Kidney epithelial cell (primary cell): ENCODE measurements around the gene KRTAP5-7. TPM values are rescaled to one million over a fixed set of nuclear protein-coding genes. Genes with fewer than 3 reads are reported as not detected.

Experiments used
- DNase-seq: peaks from one replicate; pipeline ENCODE4 v3.0.0-alpha.2; 2010; ENCODE audit warnings: low read depth
- H3K27me3 ChIP-seq: 2 replicates; pipeline ENCODE4 v1.6.0; 2011; ENCODE audit warnings: low read length; ENCODE audit not compliant: control insufficient read depth, insufficient read depth
- H3K36me3 ChIP-seq: 2 replicates; pipeline ENCODE4 v1.5.1; 2011; ENCODE audit warnings: low read length; ENCODE audit not compliant: control insufficient read depth, insufficient read depth
- H3K4me3 ChIP-seq: 2 replicates; pipeline ENCODE4 v1.5.1; 2011; ENCODE audit warnings: low read depth, mild to moderate bottlenecking, control low read depth, low read length
- total RNA-seq: library from RNA; depleted of rRNA; stranded (reverse); fragments of >200 nt; gene quantifications from 2 replicates; pipeline ENCODE4 v1.2.3, GENCODE V29; 2015
- TF ChIP-seq, protein P1 (sequence below): IDR thresholded peaks from 2 replicates; pipeline ENCODE4 v1.5.1; 2011; ENCODE audit warnings: mild to moderate bottlenecking, moderate library complexity, low read length, control low read depth, inconsistent platforms; ENCODE audit not compliant: insufficient read depth, poor library complexity, severe bottlenecking

Gene KRTAP5-7
- total RNA-seq, 1 donor from 2014 or later = not detected

DNA sequence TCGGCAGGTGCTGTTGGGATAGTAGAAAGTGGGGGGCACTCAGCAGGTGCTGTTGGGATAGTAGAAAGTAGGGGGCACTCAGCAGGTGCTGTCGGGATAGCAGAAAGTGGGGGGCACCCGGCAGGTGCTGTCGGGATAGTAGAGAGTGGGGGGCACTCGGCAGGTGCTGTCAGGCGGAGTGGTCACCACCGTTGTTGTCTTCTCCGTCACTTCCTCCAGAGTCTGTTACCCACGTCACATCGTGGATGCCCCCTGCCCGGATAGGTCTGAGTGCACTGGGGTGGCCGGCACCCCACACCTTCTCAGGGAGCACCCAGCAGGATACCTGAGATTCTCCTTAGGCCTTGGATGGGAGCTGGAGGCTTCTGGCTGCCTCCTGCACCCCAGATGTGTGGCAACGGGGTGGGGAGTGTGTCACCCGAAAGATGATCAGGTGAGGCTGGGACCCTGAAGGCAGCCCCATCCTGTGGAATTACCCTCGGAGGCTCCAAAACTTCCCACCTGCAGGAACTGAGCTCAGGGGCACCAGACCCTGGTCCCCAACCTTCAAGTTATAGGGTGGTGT is 24.1 kb upstream of the KRTAP5-7 start:
- TF ChIP-seq, protein P1, sequence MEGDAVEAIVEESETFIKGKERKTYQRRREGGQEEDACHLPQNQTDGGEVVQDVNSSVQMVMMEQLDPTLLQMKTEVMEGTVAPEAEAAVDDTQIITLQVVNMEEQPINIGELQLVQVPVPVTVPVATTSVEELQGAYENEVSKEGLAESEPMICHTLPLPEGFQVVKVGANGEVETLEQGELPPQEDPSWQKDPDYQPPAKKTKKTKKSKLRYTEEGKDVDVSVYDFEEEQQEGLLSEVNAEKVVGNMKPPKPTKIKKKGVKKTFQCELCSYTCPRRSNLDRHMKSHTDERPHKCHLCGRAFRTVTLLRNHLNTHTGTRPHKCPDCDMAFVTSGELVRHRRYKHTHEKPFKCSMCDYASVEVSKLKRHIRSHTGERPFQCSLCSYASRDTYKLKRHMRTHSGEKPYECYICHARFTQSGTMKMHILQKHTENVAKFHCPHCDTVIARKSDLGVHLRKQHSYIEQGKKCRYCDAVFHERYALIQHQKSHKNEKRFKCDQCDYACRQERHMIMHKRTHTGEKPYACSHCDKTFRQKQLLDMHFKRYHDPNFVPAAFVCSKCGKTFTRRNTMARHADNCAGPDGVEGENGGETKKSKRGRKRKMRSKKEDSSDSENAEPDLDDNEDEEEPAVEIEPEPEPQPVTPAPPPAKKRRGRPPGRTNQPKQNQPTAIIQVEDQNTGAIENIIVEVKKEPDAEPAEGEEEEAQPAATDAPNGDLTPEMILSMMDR = no peak
- no peak for DNase-seq
- no peak overlapping the region for H3K4me3 ChIP-seq
- no peaks in the 10 kb centered on the region for H3K27me3 ChIP-seq
- H3K36me3 ChIP-seq = peaks cover 1% of the 10 kb centered on the region

DNA sequence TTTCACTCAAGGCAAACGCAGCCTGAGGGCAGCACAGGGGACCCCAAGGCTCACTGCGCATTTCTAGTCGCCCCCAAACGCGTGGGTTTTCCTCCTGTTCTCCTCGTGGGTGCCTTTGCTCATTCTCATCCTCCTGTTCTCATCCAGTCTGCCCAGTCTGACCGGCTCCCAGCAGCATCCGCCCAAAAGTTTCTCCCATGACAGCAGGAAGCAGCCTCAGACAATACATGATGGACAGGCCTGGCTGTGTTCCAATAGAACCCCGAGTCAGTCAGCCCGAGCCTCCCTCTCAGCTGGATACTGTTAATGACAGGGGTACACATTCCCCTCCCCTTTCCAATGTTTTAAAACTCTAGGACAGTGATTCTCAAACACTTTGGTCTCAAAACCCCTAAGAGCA is 22.5 kb upstream of the KRTAP5-7 start:
- DNase-seq = no peak
- no peak overlapping the region for H3K4me3 ChIP-seq
- TF ChIP-seq, protein P1 = no peak
- no peaks in the 10 kb centered on the region for H3K27me3 ChIP-seq
- H3K36me3 ChIP-seq = no peaks in the 10 kb centered on the region

- no peak for DNase-seq
- H3K4me3 ChIP-seq = no peak overlapping the region
- TF ChIP-seq, protein P1 = no peak
- no peaks in the 10 kb centered on the region for H3K36me3 ChIP-seq
- H3K27me3 ChIP-seq = no peaks in the 10 kb centered on the region
Measured at GRCh38 chr11:71505001-71505400, 22.1 kb upstream of the KRTAP5-7 start.

DNA sequence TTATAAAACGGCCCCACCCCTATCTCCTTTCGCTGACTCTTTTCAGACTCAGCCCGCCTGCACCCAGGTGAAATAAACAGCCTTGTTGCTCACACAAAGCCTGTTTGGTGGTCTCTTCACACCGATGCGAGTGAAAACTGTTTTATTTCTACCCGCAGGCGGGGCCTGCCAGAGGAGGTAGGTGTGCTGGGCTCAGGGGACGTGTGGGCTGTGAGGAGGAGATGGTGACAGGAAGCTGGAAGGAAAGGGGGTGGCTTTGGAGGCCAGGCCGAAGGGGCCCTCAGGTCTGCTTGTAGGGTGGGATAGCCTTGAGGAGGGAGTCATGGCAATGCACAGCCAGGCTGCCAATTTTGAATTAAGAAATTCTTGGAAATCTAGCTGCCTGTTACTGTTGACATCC is 21.3 kb upstream of the KRTAP5-7 start:
- no peaks in the 10 kb centered on the region for H3K27me3 ChIP-seq
- TF ChIP-seq, protein P1 = no peak
- no peak overlapping the region for H3K4me3 ChIP-seq
- no peak for DNase-seq
- H3K36me3 ChIP-seq = no peaks in the 10 kb centered on the region

DNA sequence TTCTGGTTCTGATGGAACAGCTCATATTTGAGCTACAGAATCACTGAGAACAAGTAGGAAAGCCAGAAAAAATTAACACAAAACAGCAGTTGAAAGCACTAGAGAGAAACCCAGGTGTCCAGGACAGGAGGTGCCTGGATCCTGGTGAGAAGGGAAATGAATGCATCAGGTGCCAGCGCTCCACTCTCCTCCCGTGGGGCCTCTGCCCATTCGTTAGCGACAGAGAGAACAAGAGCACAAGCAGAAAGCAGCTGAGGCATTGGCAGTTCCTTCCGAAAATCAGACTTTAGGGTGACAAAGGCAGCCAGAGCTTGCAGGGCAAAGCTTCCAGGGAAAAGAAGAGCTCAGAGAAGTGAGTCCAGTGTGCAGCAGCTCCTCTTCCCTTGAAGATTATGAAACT is 20.0 kb upstream of the KRTAP5-7 start:
- DNase-seq = no peak
- Histone ChIP-seq H3K36me3 (no peaks in the 10 kb centered on the region), H3K27me3 (no peaks in the 10 kb centered on the region), H3K4me3 (no peak overlapping the region)
- TF ChIP-seq, protein P1 = no peak
